DMS 273 treated with DMSO at 0.1 percent for 48 hours (cell line): ENCODE results near the gene ITGA3.

Experiments used
- DNase-seq: peaks from one replicate; lab custom pipeline; 2025; lab: John Stamatoyannopoulos, UW

ITGA3 gene

DNA sequence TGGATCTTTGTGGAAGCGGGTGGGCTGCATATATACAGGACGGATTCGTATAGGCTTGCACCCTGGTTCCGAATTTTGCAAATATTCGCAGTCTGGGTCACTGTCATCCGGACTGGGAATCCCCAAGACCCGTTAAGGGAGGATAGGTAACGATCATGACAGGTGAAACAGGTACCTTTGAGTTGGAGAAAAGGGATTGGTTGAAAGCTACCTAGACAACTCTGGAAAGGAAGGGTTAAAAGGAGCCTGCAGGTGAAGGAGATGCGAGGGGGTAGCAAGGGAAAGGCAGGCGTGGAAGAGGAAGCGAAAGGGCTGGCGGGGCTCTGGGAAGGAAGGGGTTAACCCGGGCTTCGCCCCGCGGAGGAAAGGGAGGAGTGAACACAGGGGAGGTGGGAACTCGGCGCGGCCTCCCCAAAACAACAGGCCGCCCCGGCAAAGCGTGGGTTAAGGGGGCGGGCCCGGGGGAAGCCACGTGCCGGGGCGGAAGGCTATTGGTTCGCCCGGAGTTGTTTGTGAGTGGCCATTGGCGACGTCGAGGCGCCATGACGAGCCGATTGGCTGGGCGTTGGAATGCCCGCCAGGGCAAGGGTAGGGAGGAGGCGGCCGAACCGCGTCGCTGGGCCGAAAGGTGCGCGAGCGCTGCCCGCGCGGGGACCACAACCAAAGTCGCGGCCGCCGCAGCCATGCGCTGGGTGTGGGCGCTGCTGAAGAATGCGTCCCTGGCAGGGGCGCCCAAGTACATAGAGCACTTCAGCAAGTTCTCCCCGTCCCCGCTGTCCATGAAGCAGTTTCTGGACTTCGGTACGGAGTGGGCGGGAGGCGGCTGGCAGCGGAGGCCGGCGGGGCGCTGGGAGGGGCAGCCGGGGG lies 39.1 kb downstream of the ITGA3 start, which contains the start of gene PDK2:
TSS of gene PDK2 (plus strand) at position 599 of the 867 bp plus-strand sequence. CDS start at position 684, 85 bp downstream.
- DNase-seq: peak; percentile 87

- no peak for DNase-seq
These were observed 39.7 kb downstream of the ITGA3 start for GRCh38 chr17:50095626-50096037.

- DNase-seq: no peak
These were observed 40.2 kb downstream of the ITGA3 start for GRCh38 chr17:50096092-50096491.

DNA sequence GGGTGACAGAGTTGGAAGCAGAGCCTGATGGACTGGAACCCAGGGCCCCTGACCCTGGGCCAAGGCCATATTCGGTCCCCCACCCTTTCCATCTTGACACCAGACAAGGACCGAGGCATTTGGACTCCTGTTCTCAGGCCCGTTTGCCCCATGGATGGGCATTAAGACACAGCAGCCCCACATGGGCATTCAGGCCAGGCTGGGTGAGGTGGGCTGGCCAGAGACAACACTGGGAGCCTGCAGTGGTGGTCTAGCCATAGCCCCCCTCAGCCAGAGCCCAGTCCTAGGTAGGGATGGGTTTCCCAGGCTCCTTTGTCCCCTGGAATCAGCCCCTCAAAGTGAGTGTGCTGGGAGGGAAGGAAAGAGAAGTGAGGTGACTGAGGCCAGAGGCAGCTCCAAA lies 40.8 kb downstream of the ITGA3 start:
- no peak for DNase-seq

- no peak for DNase-seq
These were observed 41.5 kb downstream of the ITGA3 start for GRCh38 chr17:50097455-50097854.

GRCh38 chr17:50097926-50098325 lies 42.0 kb downstream of the ITGA3 start:
- DNase-seq: no peak

DNA sequence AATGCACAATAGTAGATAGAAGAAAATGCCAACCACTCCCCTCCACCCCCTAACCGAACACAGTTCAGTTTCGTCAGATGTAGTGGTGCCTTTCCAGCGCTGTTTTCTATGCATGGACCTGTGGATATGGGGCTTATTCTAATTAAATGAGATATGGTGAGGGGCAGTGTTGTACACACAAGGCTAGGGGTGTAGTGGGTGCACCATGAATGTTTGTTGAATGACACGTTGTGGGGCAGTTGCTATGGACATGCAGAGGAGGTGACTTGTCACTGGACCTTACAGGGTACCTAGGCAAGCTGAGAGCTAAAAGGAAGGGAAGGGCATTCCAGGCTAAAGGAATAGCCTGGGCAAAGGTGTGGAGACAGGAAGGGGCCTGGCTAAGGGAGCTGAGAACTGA lies 42.7 kb downstream of the ITGA3 start:
- no peak for DNase-seq

GRCh38 chr17:50099003-50099402 lies 43.1 kb downstream of the ITGA3 start:
- peak; percentile 11 for DNase-seq

DNA sequence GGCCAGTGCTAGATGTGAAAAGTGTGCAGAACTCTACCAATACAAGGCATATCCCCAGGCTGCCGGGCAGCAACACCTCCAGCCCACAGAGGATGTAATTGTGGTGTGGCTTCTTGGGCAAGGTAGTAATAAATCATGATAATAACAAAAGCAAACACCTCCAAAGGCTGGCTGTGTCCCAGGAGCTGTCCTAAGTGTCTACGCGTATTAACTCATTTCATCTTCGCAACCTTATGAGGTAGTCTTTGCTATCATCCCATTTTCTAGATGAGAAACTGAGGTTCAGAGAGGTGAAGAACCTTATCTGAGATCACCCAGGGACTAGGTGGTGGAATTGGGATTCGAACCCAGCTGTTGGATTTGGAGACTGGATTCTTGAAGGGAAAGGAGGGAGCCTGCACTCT lies 44.6 kb downstream of the ITGA3 start:
- DNase-seq: no peak

DNA sequence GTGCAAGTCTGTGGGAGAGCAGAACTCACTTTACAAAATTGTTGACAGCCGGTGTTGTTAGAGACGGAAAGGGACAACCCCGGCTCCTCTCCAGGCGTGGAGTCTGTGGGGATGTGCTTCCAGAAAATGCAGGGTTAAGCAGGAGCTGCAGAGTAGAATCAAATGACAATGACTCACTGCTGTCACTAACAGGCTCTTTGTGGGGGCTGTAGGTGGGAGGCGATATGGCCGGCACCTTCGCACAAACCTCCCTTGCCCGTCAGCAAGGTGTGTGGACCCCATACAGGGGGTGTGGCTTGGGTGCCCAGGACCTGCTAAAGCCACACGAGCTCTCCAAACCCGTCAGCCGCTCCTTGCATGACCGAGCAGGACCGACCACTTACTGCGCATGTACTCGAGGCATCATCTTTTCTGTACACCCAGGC lies 45.0 kb downstream of the ITGA3 start:
- no peak for DNase-seq

DNA sequence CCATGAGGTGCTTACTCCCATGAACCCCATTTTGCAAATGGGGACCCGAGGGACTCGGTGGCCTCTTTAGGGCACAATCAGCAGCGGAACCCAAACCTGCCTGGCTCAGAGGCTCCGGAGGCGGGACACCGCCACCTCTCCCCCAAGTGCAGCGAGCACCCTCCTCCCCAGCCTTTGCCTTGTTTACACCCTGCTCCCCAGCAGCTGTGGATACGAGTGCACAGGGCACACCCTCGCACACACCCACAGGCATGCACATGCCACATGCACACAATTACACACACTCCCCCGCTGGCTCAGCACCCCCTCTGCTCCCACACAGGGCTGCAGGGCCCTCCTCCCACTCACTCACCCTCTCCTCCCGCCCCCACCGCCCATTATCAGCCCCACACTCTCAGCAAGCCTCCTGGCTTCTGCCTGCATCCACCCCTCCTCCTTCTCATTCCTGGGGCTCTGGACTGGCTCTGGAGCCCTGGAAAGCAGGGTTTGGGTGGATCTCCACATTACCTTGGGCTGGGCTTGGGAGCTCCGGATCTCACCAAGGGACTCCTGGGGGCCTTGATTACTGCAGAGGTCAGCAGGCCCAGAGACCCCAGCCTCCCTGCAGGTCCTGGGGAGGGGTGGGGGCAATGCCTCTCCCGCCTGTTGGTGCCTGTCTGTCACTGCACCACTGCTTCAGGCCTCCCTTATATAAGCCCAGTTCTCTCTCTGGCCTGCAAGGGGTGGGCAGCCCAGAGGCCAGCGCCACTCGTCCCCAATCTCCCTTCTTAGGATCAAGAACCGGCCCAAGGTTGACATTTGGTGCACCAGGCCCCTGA lies 45.6 kb downstream of the ITGA3 start:
- DNase-seq: no peak

DNA sequence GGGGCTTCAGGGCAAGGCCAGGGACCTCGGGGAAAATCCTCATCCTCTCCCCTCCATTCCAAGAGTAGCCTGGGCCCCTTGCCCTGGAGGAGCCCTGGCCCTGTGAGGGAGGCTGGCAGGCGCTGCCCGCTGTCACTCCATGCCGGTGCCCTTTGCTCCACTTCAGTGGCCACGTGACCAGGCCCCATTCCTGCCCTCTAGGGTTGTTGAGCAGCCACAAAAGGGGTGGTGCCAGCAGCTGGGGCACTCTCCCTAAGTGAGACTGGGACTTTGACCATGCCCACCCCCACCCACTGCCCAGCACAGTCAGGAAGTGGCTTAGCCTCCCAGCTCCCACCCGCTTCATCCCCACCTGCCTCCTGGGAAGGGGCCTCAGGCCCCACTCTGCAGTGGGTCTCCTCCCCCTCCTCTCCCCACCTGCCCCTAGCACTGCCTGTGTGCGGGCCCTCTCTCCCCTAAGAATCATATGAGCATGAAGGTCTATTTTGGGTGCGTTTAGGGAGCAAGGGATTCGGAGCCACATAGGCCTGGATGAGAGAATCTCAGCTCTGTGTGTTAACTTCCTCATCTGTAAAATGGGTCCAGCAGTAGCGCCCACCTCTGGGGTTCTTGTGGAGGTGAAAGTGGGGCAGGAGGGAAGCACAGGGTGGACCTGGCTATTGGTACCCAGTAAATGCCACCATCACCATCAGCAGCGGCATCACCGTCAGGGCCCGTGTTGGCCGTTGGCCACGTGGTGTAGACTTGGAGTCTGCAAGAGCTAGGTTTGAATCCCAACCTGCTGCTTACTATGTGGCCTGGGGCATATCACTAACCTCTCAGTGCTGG lies 46.5 kb downstream of the ITGA3 start:
- no peak for DNase-seq

DNA sequence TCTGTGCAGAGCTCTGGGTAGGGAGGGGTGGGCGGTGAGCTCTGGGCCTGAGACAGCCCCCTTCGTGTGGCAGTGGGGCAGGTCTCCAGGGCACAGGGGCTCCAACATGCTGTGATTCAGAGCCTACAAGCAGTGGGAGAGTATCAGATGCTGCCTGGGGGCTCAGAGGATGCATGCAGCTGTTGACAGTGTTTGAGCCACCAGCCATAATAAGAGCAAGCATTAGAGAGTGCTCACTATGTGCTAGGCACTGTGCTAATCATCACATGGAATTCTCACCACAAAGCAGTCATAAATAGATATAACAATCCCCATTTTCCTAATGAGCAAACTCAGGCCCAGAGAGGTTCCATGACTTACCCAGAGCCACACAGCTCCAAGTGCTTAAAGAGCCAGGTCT lies 47.3 kb downstream of the ITGA3 start:
- no peak for DNase-seq

- DNase-seq: no peak
These were observed 48.0 kb downstream of the ITGA3 start for GRCh38 chr17:50103941-50104340.

DNA sequence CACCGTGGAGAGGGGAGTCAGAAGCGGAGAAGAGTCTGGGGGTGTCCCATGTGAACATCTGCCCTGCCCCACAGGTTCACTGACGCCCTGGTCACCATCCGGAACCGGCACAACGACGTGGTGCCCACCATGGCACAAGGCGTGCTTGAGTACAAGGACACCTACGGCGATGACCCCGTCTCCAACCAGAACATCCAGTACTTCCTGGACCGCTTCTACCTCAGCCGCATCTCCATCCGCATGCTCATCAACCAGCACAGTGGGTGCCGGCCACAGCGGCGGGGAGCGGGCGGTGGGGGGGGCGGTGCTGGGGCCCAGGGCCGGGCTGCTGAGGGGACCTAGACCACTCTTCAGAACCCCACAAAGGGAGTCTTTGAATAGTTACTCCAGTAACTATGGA lies 49.9 kb downstream of the ITGA3 start:
- DNase-seq: no peak

DNA sequence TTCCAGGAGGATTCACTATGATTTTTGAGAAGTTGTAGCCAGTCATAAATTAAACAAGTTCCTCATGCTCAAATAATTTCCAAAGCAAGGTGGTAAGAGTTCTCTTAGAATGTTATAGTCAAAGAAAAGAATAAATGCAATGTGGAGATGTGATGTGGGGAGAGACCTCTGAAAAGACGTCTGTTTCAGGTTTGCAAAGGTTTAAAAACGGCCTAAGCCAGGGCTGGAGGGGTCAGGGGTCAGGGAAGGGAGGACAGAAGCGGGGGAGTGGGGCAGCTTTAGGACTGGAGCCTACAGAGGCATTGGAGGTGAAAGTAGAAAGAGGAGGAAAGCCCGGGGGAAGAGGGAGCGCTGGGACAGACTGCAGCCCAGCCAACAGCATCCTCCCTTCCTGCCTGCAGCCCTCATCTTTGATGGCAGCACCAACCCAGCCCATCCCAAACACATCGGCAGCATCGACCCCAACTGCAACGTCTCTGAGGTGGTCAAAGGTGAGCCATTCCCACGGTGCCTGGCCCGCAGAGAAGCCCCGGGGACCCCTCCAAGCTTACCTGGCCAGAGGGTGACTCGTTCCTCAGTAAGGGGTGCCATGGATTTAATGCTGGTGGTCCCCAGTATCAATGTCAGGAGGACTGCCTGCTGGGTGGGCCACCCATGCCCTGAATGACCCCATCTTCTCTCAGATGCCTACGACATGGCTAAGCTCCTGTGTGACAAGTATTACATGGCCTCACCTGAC lies 50.7 kb downstream of the ITGA3 start:
- no peak for DNase-seq

GRCh38 chr17:50107790-50108414 lies 52.0 kb downstream of the ITGA3 start:
- DNase-seq: no peak

- no peak for DNase-seq
These were observed 52.6 kb downstream of the ITGA3 start for GRCh38 chr17:50108556-50108955.

DNA sequence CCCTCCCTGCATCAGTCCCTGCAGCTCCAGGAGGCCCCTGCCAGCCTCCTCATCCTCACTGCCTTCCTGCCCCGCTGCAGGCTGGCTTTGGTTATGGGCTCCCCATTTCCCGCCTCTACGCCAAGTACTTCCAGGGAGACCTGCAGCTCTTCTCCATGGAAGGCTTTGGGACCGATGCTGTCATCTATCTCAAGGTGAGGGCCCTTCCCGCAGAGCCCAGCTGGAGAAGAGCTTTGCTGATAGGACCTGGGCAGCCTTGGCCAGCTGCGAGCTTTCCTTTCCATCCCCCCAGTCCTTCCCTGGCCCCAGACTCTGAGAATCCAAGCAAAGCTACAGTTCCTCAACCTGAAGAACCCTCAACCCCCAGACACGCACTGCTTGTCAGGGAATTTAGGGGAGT lies 53.3 kb downstream of the ITGA3 start:
- DNase-seq: no peak

- no peak for DNase-seq
These were observed 53.9 kb downstream of the ITGA3 start for GRCh38 chr17:50109785-50110184.
